Neural progenitor cell (in vitro differentiated cells): ENCODE data around the gene USP48. TPM values are rescaled to one million over a fixed set of nuclear protein-coding genes. Genes with fewer than 3 reads are reported as not detected.

Experiments
- DNase-seq: peaks from one replicate; pipeline ENCODE4 v3.0.0-alpha.2; 2016; ENCODE audit warnings: low spot score
- H2AFZ ChIP-seq: fragments of 200-600 bp; sonication (generic); replicated peaks from 2 replicates; pipeline ENCODE4 v1.6.1; 2016; ENCODE audit warnings: antibody characterized with exemption
- H3F3A ChIP-seq: fragments of 200-600 bp; sonication (generic); 2 replicates; pipeline ENCODE4 v1.6.1; 2016; ENCODE audit warnings: antibody characterized with exemption, low read depth
- H3K27ac ChIP-seq: fragments of 200-600 bp; sonication (generic); 2 replicates; pipeline ENCODE4 v1.5.1; 2016; ENCODE audit warnings: mild to moderate bottlenecking
- H3K27me3 ChIP-seq: fragments of 200-600 bp; sonication (generic); 2 replicates; pipeline ENCODE4 v1.6.1; 2016; ENCODE audit warnings: mild to moderate bottlenecking, moderate library complexity
- H3K36me3 ChIP-seq: fragments of 200-600 bp; sonication (generic); 2 replicates; pipeline ENCODE4 v1.5.1; 2016
- H3K4me1 ChIP-seq: fragments of 200-600 bp; sonication (generic); 2 replicates; pipeline ENCODE4 v1.6.1; 2016; ENCODE audit warnings: mixed run types
- H3K4me2 ChIP-seq: fragments of 200-600 bp; sonication (generic); 2 replicates; pipeline ENCODE4 v1.6.1; 2016
- H3K4me3 ChIP-seq: fragments of 200-600 bp; sonication (generic); 2 replicates; pipeline ENCODE4 v1.5.1; 2016
- H3K79me2 ChIP-seq: fragments of 200-600 bp; sonication (generic); 2 replicates; pipeline ENCODE4 v1.6.1; 2016; ENCODE audit warnings: low read depth
- H3K9ac ChIP-seq: fragments of 200-600 bp; sonication (generic); 2 replicates; pipeline ENCODE4 v1.6.1; 2016
- H3K9me3 ChIP-seq: fragments of 200-600 bp; sonication (generic); 2 replicates; pipeline ENCODE4 v1.5.1; 2016; ENCODE audit warnings: low read depth
- H4K20me1 ChIP-seq: fragments of 200-600 bp; sonication (generic); 2 replicates; pipeline ENCODE4 v1.6.1; 2016; ENCODE audit warnings: low read depth
- H3K27ac Mint-ChIP-seq: 3 replicates; pipeline ENCODE4 v1.8.0; 2021; ENCODE audit warnings: mixed read lengths
- H3K27me3 Mint-ChIP-seq: 2 replicates; pipeline ENCODE4 v1.8.0; 2022; ENCODE audit warnings: low read depth, mild to moderate bottlenecking, inconsistent platforms, moderate library complexity, mixed read lengths; ENCODE audit not compliant: insufficient read depth
- H3K36me3 Mint-ChIP-seq: 3 replicates; pipeline ENCODE4 v1.8.0; 2021; ENCODE audit warnings: mixed read lengths
- H3K4me1 Mint-ChIP-seq: 3 replicates; pipeline ENCODE4 v1.8.0; 2021; ENCODE audit warnings: mixed read lengths
- H3K4me3 Mint-ChIP-seq: 3 replicates; pipeline ENCODE4 v1.8.0; 2021; ENCODE audit warnings: mild to moderate bottlenecking, moderate library complexity, mixed read lengths
- H3K9me3 Mint-ChIP-seq: 3 replicates; pipeline ENCODE4 v1.8.0; 2020; ENCODE audit warnings: mixed read lengths
- EZH2 ChIP-seq: fragments of 200-600 bp; sonication (generic); IDR thresholded peaks from 2 replicates; pipeline ENCODE4 v1.6.1; 2017; ENCODE audit warnings: antibody characterized with exemption, mild to moderate bottlenecking, moderate library complexity
- EZH2phosphoT487 ChIP-seq: fragments of 200-600 bp; sonication (generic); IDR thresholded peaks from 2 replicates; pipeline ENCODE4 v1.6.1; 2017; ENCODE audit warnings: antibody characterized with exemption
- total RNA-seq: library from RNA; depleted of rRNA; stranded (reverse); fragments of >200 nt; gene quantifications from 2 replicates; pipeline ENCODE4 v1.2.3, GENCODE V29; 2015; ENCODE audit warnings: low replicate concordance
- TF ChIP-seq, protein P1 (sequence below): fragments of 200-600 bp; sonication (generic); IDR thresholded peaks from 2 replicates; pipeline ENCODE4 v1.5.1; 2017; ENCODE audit warnings: antibody characterized with exemption, mild to moderate bottlenecking

Gene USP48
- total RNA-seq, 1 donor from 2014 or later: 50.3 TPM

DNA sequence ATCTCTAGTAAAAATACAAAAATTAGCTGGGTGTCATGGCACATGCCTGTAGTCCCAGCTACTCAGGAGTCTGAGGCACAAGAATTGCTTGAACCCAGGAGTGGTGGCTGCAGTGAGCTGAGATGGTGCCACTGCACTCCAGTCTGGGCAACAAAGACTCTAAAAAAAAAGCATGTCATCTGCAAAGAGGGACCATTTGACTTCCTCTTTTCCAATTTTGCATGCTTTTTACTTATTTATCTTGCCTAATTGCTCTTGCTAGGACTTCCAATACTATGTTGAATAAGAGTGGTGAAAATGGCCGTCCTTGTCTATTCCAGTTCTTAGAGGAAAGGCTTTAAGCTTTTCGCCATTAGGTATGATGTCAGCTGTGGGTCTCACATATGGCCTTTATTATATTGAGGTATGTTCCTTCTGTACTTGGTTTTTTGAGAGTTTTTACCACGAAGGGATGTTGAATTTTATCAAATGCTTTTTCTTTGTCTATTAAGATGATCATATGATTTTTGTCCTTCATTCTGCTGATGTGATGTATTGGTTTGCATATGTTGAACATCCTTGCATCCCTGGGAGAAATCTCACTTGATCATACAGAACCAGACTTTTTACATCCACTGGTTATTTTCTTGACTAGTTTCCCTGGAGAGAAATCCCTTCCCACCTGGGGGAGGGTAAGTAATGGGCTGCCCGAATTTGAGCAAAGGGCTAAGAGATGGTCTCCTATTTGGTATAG is 96.8 kb downstream of the USP48 start:
- H3F3A ChIP-seq: no peaks in the 10 kb centered on the region
- no peak overlapping the region for H3K27ac ChIP-seq
- H3K4me3 ChIP-seq: no peak overlapping the region
- no peak overlapping the region for H3K27ac Mint-ChIP-seq
- H3K27me3 ChIP-seq: no peaks in the 10 kb centered on the region
- no peaks in the 10 kb centered on the region for H3K4me1 ChIP-seq
- H2AFZ ChIP-seq: no peak overlapping the region
- no peak for DNase-seq
- no peaks in the 10 kb centered on the region for H3K4me1 Mint-ChIP-seq
- no peak overlapping the region for H3K4me2 ChIP-seq
- H3K36me3 ChIP-seq: no peaks in the 10 kb centered on the region
- no peaks in the 10 kb centered on the region for H3K79me2 ChIP-seq
- no peaks in the 10 kb centered on the region for H4K20me1 ChIP-seq
- H3K9me3 ChIP-seq: no peaks in the 10 kb centered on the region
- no peak overlapping the region for H3K4me3 Mint-ChIP-seq
- H3K27me3 Mint-ChIP-seq: no peaks in the 10 kb centered on the region
- H3K9me3 Mint-ChIP-seq: peaks cover 20% of the 10 kb centered on the region
- TF ChIP-seq, protein P1, sequence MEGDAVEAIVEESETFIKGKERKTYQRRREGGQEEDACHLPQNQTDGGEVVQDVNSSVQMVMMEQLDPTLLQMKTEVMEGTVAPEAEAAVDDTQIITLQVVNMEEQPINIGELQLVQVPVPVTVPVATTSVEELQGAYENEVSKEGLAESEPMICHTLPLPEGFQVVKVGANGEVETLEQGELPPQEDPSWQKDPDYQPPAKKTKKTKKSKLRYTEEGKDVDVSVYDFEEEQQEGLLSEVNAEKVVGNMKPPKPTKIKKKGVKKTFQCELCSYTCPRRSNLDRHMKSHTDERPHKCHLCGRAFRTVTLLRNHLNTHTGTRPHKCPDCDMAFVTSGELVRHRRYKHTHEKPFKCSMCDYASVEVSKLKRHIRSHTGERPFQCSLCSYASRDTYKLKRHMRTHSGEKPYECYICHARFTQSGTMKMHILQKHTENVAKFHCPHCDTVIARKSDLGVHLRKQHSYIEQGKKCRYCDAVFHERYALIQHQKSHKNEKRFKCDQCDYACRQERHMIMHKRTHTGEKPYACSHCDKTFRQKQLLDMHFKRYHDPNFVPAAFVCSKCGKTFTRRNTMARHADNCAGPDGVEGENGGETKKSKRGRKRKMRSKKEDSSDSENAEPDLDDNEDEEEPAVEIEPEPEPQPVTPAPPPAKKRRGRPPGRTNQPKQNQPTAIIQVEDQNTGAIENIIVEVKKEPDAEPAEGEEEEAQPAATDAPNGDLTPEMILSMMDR: no peak
- no peak for TF ChIP-seq EZH2phosphoT487
- no peak for TF ChIP-seq EZH2
- H3K36me3 Mint-ChIP-seq: peaks cover 50% of the 10 kb centered on the region
- no peak overlapping the region for H3K9ac ChIP-seq

- peaks cover 2% of the 10 kb centered on the region for H3K27me3 Mint-ChIP-seq
- no peaks in the 10 kb centered on the region for H3K36me3 ChIP-seq
Measured at GRCh38 chr1:21681426-21681825, 101.5 kb downstream of the USP48 start.

DNA sequence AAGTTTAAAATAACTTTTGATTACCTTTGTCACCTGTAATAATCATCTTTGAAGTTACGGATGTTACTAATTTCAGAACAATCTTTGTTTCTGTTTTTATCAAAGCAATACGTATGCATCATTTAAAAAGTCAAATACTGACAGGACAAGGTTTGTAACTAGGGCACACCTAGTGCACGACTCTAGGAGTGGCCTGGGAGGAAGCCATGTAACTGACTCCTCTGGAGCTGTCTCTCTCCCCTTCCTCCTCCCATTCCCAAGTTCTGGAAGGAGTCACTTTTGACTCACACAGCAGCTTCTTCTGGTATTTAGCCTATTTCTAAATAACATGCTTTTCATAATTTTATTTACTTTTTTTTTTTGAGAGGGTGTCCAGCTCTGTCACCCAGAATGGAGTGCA is 102.0 kb downstream of the USP48 start:
- H3K36me3 Mint-ChIP-seq: peaks cover 22% of the 10 kb centered on the region
- H3K4me1 ChIP-seq: no peaks in the 10 kb centered on the region
- no peak overlapping the region for H3K27ac Mint-ChIP-seq
- H3K4me3 Mint-ChIP-seq: no peak overlapping the region
- no peak overlapping the region for H2AFZ ChIP-seq
- H3K36me3 ChIP-seq: no peaks in the 10 kb centered on the region
- H3K27me3 Mint-ChIP-seq: peaks cover 2% of the 10 kb centered on the region
- no peaks in the 10 kb centered on the region for H3K27me3 ChIP-seq
- no peak overlapping the region for H3K27ac ChIP-seq
- H3F3A ChIP-seq: no peaks in the 10 kb centered on the region
- H3K4me3 ChIP-seq: no peak overlapping the region
- TF ChIP-seq EZH2phosphoT487: no peak
- TF ChIP-seq, protein P1: no peak
- no peak for TF ChIP-seq EZH2
- no peaks in the 10 kb centered on the region for H3K9me3 ChIP-seq
- H4K20me1 ChIP-seq: no peaks in the 10 kb centered on the region
- H3K4me1 Mint-ChIP-seq: peaks cover 8% of the 10 kb centered on the region
- H3K9me3 Mint-ChIP-seq: peaks cover 14% of the 10 kb centered on the region
- H3K79me2 ChIP-seq: no peaks in the 10 kb centered on the region
- DNase-seq: no peak
- H3K9ac ChIP-seq: no peak overlapping the region
- H3K4me2 ChIP-seq: no peak overlapping the region

More at GRCh38 chr1:21681426-21681825, 101.5 kb downstream of the USP48 start:
- Histone ChIP-seq H3K27me3 (no peaks in the 10 kb centered on the region), H3K4me2 (no peak overlapping the region), H3K27ac (no peak overlapping the region), H3K9me3 (no peaks in the 10 kb centered on the region), H3F3A (no peaks in the 10 kb centered on the region), H3K4me3 (no peak overlapping the region), H4K20me1 (no peaks in the 10 kb centered on the region), H3K79me2 (no peaks in the 10 kb centered on the region), H3K4me1 (no peaks in the 10 kb centered on the region), H2AFZ (no peak overlapping the region), H3K9ac (no peak overlapping the region)
- Mint-ChIP-seq H3K4me3 (no peak overlapping the region), H3K36me3 (peaks cover 27% of the 10 kb centered on the region), H3K27ac (no peak overlapping the region), H3K4me1 (peaks cover 3% of the 10 kb centered on the region), H3K9me3 (peaks cover 18% of the 10 kb centered on the region)
- DNase-seq: no peak
- TF ChIP-seq, protein P1: no peak
- no peak for TF ChIP-seq EZH2phosphoT487
- no peak for TF ChIP-seq EZH2
